HG02884 (cell line): ENCODE measurements around the gene OR1I1.
"Not testable (repeated sequence)": the region's sequence is repeated elsewhere in the genome, so short reads cannot be mapped to it uniquely, and the experiment has no call there.

Source experiments
- ATAC-seq: cut with Tn5 transposase; IDR thresholded peaks from one replicate; pipeline ENCODE4 v1.9.1; 2021; ENCODE audit warnings: mild to moderate bottlenecking, moderate library complexity; ENCODE audit not compliant: unreplicated experiment

Gene OR1I1

DNA sequence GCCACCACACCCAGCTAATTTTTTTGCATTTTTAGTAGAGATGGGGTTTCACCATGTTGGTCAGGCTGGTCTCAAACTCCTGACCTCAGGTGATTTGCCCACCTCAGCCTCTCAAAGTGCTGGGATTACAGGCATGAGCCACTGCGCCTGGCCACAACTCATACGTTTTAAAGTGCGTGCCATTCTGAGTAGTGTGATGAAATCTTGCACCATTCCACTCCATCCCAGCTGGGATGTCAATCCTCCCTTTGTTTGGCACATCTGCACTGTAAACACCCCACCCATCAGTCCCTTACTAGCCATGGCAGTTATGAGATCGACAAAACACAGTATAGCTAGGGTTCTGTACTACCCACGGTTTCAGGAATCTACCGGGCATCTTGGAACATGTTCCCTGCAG lies 16.0 kb downstream of the OR1I1 start:
- ATAC-seq, result not testable (repeated sequence)

- ATAC-seq, result no peak
These were observed 16.4 kb downstream of the OR1I1 start for GRCh38 chr19:15098460-15098859.

GRCh38 chr19:15099017-15099582 lies 17.1 kb downstream of the OR1I1 start:
- no peak for ATAC-seq

DNA sequence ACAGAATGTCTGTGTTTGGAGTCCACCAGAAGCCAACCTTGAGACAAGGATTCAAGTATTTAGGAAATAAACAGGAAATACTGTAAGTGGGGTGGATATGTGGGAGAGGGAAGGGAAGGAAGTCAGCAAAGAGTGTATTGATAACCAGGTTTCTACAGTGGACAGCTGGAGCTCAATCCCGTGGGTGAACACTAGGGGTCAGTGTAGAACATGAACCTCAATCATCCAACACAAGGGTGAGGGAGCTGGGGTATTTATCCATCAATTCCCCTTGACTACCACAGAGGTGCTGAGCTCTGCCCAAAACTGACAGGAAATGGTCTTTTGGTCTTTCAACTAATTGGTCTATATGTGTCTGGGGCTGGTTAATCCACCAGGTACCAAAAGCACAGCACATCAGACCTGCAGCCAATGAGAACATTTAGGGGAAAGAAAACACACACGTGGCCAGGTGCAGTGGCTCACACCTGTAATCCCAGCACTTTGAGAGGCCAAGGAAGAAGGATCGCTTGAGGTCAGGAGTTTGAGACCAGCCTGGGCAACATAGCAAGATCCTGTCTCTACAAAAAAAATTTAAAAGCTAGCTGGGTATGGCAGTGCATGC lies 19.6 kb downstream of the OR1I1 start:
- ATAC-seq, result no peak

- no peak for ATAC-seq
These were observed 22.0 kb downstream of the OR1I1 start for GRCh38 chr19:15104003-15104402.

- no peak for ATAC-seq
These were observed 22.4 kb downstream of the OR1I1 start for GRCh38 chr19:15104411-15104810.

DNA sequence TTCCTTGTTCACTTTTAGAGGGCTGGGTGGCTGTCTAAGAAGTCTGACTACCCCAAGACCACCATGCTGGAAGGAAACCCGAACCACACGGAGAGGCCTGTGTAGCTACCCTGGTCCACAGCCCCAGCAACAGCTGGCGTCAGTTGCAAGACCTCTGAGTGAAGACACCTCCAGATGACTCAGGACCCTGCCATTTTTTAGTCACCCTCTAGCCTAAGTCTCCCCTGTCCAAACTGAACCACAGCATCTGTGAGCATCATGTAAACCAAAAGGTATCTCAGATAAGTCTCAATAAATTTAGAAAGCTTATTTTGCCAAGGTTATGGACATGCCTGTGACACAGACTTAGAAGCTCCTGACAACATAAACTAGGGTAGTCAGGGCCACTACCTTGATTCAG lies 23.0 kb downstream of the OR1I1 start:
- no peak for ATAC-seq

GRCh38 chr19:15107061-15108010 lies 25.3 kb downstream of the OR1I1 start, which contains the start of gene SYDE1:
Gene SYDE1, plus strand, starts transcription at chr19:15107401. Its CDS starts 33 bp downstream, at chr19:15107434.
- ATAC-seq, result no peak

DNA sequence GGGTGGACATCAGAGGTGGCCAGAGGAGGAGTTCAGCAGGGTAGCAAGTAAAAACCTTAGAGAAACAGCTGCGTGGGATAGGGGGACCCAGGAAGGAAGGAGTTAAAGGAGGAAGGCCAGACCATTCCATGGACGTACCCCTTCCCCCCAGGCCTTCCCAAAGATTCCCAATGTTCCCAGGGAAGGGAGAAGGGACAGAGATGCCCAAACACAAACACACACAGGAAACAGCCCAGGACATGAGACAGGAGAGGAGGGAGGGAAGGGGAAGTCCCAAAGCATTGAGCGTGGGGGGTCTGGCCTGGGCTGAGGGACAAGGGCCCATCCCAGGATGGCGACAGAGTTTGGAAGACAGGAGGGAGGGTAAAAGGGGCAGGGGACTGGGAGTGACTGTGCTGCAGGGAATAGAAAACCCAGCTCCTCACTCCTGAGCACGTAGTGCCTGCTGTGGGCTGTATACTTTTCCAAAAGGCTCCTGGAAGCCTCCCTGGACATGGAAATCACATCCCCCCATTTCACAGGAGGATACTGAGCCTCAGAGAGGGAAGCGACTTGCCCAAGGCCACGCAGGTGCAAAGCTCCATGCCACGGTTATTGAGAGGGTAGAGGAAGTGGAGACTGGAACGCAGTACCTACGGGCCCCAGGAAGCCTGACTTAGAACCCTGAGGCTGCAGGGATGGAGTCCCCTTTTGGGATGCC lies 26.3 kb downstream of the OR1I1 start:
- no peak for ATAC-seq

- no peak for ATAC-seq
These were observed 27.1 kb downstream of the OR1I1 start for GRCh38 chr19:15108845-15109767.

GRCh38 chr19:15109768-15110417 lies 27.9 kb downstream of the OR1I1 start:
- no peak for ATAC-seq

DNA sequence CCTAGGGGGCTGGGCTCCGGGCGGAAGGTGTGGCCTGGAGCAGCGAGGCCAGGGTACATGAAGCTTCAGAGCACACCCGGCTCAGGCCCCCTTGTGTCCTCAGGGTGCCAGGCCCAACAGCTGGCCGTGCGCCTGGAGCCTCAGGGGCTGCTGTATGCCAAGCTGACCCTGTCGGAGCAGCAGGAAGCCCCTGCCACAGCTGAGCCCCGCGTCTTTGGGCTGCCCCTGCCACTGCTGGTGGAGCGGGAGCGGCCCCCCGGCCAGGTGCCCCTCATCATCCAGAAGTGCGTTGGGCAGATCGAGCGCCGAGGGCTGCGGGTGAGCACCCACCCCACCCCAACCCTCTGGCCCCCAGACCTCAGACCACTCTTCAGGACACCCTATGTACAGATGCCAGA lies 28.4 kb downstream of the OR1I1 start:
- no peak for ATAC-seq

GRCh38 chr19:15111758-15112157 lies 29.7 kb downstream of the OR1I1 start:
- ATAC-seq, result no peak

DNA sequence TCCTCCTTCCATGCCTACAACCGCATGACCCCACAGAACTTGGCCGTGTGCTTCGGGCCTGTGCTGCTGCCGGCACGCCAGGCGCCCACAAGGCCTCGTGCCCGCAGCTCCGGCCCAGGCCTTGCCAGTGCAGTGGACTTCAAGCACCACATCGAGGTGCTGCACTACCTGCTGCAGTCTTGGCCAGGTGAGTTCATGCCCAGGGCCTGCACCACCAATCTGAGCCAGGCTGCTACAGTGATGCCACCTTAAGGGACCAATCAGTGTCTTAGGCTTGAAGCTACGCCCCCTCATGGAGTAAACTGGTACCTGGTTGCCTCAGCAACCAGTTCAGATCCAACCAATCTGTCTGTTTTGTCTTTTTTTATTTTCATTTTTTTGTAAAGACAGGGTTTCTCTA lies 30.4 kb downstream of the OR1I1 start:
- ATAC-seq, result no peak

DNA sequence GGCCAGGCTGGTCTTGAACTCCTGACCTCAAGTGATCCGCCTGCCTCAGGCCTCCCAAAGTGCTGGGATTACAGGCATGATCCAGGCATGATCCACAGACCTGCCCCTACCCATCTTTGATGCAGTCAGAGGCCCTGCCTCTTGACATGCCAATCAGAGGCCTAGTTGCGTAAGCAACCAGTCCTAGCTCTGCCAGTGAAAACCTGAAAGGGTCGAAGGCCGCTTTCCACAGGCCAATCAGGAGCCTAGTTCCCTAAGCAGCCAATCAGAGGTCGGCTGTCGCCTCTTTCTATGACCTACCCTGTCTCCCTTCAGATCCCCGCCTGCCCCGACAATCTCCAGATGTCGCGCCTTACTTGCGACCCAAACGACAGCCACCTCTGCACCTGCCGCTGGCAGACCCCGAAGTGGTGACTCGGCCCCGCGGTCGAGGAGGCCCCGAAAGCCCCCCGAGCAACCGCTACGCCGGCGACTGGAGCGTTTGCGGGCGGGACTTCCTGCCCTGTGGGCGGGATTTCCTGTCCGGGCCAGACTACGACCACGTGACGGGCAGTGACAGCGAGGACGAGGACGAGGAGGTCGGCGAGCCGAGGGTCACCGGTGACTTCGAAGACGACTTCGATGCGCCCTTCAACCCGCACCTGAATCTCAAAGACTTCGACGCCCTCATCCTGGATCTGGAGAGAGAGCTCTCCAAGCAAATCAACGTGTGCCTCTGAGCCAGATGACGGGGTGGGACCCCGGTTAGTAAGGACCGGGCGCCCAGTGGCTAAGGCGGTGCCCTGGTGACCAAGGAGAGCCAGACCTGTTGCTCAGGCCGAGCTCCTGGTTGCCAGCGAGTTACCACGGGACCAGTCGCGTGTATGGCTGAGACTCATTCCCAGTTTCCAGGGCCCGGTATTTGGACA lies 31.5 kb downstream of the OR1I1 start:
- no peak for ATAC-seq

- ATAC-seq, result no peak
These were observed 32.1 kb downstream of the OR1I1 start for GRCh38 chr19:15114153-15114540.

GRCh38 chr19:15115080-15115479 lies 33.1 kb downstream of the OR1I1 start:
- no peak for ATAC-seq

GRCh38 chr19:15115762-15116615 lies 34.0 kb downstream of the OR1I1 start:
- no peak for ATAC-seq
